ENCODE measurements around the gene S100PBP. TPM values are rescaled to one million over a fixed set of nuclear protein-coding genes. Genes with fewer than 3 reads are reported as not detected.
A peak's percentile ranks its signal among the peaks of the same experiment; 100 is the strongest.

Gene S100PBP
- total RNA-seq, 1 donor from 2014 or later, result 10.3 TPM

DNA sequence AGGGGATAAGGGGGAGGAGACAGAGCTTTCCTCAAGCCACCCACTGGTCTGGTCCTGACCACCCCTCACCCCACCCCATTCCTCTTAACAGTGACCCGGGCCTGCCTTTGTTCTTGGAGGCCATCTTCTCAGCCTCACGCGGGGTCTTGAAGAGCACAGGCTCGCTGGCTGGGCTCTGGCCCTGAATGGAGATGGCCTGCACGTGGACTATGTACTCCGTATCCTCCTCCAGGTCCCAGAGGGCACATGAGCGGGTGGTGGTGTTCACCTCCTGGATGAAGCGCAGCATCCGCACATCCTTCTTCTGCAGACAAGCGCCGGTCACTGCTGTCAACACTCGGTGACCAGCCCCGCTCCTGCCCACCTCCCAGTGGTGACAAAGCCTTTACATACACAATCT lies 50.6 kb downstream of the S100PBP start:
- peak; percentile 33 for DNase-seq (ENCODE audit: low spot score)
- no peak for ATAC-seq

- no peak for ATAC-seq
- DNase-seq (ENCODE audit: low spot score), result peak; percentile 33
Measured at GRCh38 chr1:32868806-32869455, 51.5 kb downstream of the S100PBP start.

DNA sequence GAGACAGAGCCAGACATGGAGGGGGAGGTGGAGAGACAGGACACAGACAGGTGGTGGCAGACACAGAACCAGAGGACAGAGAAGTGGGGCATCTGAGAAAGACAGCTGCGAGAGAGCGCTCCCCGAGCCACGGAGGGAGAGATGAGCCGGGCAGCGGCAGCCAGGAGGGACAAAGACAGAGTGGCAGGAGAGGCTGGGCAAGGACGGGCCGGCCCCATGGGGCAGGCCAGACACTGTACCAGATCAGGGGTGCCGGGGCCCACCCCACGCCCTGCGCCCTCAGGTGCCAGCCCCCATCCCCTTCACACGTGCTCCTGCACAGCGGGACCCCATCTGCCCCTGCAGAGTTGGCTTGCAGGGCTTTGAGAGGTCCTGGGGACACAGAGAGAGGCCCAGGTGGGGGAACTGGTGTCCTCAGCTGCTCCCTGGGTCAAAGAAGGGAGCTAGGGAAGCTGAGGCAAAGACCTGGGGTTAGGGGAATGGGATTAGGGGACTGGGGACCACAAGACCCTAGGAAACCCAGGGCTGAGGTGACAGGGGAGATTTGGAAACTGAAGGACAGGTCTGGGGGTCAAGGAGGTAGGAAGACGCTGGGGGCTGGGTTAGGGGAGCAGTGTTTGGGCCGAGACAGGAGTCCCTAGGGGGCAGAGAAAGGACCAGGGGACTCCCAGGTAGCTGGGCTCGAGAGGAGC lies 52.6 kb downstream of the S100PBP start:
- DNase-seq (ENCODE audit: low spot score) (peak; percentile 40), ATAC-seq (peak; percentile 22)

GRCh38 chr1:32870615-32871363 lies 53.3 kb downstream of the S100PBP start, which contains the start of gene FNDC5:
TSS of gene FNDC5 (minus strand) at chr1:32870912.
- DNase-seq (ENCODE audit: low spot score) (peak; percentile 44), ATAC-seq (peak; percentile 68)

- DNase-seq (ENCODE audit: low spot score), result peak; percentile 40
- no peak for ATAC-seq
Measured at GRCh38 chr1:32871364-32872191, 54.1 kb downstream of the S100PBP start.

GRCh38 chr1:32872192-32872460 lies 54.7 kb downstream of the S100PBP start:
- ATAC-seq, result no peak

GRCh38 chr1:32873484-32873883 lies 56.0 kb downstream of the S100PBP start:
- ATAC-seq, result no peak
- DNase-seq (ENCODE audit: low spot score), result peak; percentile 38

More at GRCh38 chr1:32872192-32872460, 54.7 kb downstream of the S100PBP start:
- no peak for DNase-seq (ENCODE audit: low spot score)

- DNase-seq (ENCODE audit: low spot score) (no peak), ATAC-seq (no peak)
Measured at GRCh38 chr1:32874860-32875752, 57.7 kb downstream of the S100PBP start.

DNA sequence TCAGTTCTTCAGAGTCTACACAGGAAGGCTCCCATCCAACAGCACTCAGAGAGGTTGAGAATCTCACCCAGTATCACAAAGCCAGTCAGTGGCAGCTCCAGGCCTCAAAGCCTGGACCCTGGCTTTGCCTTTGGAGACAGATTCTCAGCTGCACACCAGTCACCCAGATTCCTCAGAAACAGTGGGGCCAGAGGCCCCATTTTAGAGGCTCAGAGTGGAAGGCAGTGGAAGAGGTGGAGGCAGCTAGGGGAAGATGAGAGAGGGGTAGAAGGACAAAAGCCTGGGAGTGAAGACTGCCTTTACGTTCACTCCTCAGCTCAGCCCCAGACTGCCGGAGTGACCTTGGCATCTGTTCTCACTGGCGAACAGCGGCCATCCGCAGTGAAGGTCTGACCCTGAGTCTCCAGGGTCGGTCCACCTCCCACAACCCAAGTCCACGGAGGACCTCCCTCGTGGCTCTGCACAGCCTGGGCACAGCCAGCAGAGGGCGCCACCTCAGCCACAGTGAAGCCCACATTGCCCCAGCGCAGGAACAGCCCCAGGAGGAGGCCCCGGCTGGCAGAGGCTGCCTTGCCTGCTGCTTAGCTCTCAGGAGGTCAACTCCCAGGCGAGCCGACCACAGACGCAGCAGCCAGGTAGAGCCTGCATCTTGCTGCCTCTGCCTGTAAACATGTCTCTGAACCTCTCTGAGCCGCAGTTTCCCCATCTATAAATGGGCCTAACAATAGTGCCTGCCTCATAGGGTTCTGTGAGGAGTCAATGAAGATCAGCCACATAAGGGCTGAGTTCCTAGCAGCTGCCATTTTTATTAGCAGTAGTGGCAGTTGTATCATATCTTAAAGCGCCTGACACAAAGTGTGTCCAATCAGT lies 59.1 kb downstream of the S100PBP start:
- ATAC-seq, result peak; percentile 86
- peak; percentile 68 for DNase-seq (ENCODE audit: low spot score)

DNA sequence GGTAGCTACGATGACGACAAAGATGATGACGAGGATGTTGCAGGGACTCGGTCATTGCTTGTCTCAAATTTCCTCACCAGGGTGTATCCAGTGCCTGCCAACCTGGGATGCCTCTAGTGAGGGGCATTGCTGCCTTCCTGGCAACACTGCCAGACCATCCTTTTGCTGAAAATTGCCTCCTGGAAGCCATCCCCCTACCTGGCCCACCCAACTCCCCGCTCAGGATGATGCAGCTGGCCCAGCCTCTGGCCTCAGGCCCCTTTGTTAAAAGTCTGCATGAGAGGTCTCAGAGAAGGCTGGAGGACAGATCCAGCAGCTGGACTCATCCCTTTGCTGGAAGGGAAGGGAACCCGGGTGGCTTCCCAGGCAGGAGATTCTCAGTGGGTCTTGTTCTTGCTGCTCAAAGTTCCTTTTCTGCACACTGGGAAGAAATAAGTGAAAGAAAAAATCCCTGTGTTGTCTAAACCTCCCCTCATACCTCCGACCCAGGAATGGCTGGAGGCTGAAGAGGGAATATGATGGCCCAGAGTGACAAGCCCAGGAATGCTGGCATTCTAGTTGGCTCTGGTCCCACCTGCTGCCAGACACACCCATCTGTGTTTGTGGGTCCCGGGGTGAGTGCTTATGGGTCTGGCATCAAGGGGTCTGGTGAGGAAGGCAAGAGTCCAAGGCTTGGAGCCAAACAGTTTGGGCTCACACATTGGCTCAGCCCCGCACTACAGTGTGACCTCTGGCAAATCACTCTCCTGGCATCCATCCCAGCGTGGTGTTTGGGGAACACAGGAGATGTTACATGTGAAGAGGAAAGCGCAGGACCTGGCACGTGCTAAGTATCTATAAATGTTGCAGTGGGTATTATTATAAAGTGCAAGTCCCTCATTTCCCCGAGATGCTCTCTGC lies 60.0 kb downstream of the S100PBP start:
- ATAC-seq (peak; percentile 69), DNase-seq (ENCODE audit: low spot score) (peak; percentile 76)

DNA sequence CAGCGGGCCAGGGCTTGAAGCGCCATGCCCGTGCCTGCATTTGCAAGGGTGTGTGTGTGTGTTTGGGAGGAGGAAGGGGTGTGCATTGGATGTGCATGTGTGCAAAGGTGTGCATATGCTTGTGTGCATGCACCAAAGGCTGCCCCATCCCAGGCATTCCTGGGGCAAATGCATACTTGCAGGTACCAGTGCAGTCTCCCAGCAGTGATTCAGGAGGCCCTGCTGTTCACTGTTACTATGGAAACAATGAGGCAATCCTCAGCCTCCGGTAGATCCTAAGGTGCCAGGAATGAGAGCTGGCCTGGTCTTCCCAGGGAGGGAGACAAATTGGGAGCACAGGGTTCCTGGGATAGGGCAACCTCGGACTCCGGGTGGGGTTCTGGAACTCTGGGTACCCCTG lies 60.7 kb downstream of the S100PBP start:
- DNase-seq (ENCODE audit: low spot score) (no peak), ATAC-seq (peak; percentile 27)

DNA sequence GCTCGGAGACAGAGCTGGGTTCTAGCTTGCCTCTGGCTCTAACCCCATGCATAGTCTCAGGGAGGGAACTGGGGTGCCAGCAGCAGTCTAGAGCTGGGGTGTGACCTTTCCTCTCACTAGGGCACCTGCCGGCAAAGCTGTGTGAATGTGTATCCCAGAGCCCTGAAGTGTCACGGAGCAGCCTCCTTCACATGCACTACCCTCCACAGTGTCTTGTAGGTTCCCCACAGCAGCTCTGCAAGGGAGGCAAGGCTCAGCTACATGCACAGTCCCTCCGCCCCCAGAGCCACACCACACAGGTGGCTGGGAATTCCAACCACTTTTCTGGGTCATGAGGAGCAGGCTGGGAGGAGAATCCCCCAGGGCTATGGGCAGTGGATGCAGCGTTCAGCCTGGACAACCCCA lies 61.2 kb downstream of the S100PBP start:
- DNase-seq (ENCODE audit: low spot score) (no peak), ATAC-seq (no peak)

DNA sequence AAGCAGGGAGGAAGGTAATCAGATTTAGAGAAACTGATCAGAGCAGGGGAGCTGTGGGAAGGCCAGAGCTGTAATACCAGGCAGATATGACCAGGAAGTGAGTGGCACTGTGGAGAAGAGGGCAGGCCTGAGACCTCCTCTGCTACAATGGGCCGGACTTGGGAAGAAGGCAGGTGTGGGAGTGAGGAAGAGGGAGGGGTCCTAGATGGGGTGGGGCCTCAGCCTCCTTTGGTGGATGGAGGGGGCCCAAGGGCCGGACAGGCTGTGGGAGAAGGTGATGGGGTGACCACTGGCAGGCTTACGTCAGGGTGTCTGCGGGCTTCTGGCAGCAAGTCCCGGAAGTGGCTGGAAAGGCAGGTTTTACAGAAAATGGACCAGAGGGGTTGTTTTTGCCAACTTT lies 63.8 kb downstream of the S100PBP start:
- ATAC-seq (no peak), DNase-seq (ENCODE audit: low spot score) (no peak)

DNA sequence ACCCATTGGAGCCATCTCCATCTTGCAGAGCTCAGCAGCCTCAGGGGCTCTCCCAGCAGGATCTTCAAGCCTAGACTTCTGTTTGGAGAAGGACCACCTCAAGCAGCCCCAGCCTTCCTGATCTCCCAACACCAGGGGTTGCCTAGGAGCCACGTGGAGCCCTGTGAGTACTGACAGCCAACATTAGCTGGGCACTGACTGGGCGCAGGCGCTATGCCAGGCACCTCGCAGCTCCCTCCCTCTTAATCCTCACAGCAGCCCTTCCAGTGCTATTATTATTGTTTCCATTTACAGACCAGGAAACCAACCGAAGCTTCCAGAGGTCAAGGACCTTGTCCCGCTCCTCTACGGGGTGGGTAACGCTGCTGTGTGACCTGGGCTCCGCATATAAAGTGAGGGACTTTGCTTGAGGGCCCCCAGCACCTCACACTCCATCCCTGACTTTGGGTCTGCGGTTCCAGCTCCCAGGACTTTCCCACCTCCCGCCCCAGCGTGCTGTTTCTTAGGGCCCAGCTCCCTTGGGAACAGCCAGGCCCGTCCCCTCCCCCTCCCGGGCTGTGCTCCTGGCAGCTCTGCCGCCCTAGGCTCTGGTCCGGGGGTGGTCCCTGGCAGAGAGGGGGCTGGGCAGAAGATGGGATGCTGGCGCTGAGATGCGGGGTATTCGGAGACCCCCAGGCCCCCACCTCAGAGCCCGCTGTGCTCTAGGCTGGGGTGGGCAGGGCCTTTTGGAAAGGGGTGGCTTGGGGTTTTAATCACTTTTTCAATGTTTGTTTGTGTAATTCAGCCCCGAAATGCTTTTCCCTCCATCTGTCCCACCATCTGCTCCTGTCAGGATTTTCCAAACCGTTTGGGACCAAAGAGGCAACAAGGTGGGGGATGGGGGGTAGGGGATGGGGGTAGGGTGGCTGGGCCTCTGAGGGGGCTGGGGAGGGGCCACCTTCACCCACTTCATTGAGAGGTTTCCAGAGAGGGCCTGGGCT lies 64.7 kb downstream of the S100PBP start:
- DNase-seq (ENCODE audit: low spot score), result no peak
- ATAC-seq, result no peak

DNA sequence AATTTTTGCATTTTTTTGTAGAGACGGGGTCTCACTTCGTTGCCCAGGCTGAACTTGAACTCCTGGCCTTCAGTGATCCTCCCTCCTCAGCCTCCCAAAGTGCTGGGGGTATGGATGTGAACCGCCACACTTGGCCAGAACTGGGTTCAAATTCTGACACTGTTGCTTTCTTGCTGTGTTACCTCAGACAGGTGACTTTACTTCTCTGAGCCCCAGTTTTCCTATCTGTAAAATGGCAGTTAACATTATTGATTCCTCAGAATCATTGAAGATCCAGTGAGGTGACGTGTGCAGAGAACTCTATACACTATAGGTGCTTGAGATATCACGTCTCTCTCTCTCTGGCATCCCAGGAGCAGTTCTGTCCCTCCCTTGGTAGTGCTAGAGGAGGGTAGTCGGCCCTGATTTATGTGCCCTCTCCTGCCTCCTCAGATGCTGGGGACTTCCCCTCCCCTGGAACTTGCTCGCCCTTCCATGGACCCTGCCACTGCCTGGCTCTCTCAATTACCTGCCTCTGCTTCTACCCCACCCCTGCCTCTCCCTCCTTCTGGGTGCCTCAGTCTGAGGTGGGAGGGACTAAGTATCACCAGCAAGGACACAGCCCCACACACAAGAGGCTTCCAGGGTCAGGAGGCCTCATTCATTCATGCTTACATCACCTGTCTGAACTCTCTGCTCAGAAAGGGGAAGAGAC lies 66.0 kb downstream of the S100PBP start:
- DNase-seq (ENCODE audit: low spot score), result no peak
- ATAC-seq, result no peak

- DNase-seq (ENCODE audit: low spot score) (no peak), ATAC-seq (no peak)
Measured at GRCh38 chr1:32884032-32884372, 66.5 kb downstream of the S100PBP start.

Measured in left lobe of liver (tissue), 2 donors.